ENCODE data around the gene WTIP. TPM values are rescaled to one million over a fixed set of nuclear protein-coding genes. Genes with fewer than 3 reads are reported as not detected.
A peak's percentile ranks its signal among the peaks of the same experiment; 100 is the strongest.

The WTIP gene
- 10 to 100 TPM; 14.1 to 22.1 (median 16.7) TPM for total RNA-seq

DNA sequence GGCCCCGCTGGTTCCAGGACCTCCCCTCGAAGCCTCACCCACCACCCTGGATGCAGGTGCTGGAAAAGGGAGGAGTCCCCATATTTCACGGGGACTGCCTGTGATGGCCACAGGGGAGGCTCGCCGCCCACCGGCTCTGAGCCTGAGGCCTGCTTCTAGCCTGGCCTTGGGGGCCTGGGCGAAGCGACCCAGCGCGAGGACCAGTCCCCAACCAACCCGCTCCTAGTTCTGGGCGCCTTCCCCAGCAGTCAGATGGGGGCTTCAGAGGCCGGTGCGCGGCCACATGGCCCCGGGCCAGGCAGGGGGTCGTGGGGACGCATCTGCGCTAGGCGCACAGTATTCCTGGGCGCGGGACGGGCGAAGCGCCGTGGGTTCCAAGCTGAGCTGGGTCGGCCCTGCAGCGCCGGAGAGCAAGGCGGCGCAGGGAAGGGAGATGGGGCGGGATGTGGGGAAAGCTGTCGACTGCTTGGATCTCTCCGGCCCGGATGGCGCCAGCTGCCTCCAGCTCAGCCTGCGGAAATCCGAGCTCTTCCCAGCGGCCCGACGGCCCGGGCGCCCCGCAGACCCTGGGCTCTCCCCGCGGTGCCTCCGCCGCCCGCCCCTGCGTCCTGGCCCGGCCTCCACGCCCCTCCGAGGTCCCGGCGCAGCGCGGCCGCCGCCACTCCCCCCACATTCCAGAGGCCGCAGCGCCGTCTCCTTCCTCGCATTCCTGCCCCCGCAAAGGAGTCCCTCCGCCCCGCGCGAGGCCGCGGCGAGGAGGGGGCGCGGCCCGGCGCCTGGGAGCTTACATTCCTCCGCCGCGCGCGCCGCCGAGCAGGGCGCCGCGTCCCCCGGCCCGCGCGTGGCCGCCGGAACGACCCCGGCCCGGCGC lies at the start of gene WTIP:
Gene WTIP, plus strand, starts transcription at position 788 of the 871 bp plus-strand sequence. CDS start 217 bp downstream, outside the sequence.
- 6 to 23% methylated on average over 12 to 25 of the region's 95 CpGs for WGBS, 2 donors
- Histone ChIP-seq H3K27me3 (no peaks in the 10 kb centered on the region), H3K4me3 (replicated peaks in 1 of 3) (peak within 1 kb of the TSS; percentile 20 to 46 (median 30)), H3K36me3 (no peaks in the 10 kb centered on the region), H3K9me3 (no peaks in the 10 kb centered on the region), H3K4me1 (peaks cover 11 to 16% of the 10 kb centered on the region in 2 donors), H3K27ac (peak within 1 kb of the TSS in 2 of 3 donors; percentile 53 to 62)
- peak; percentile 60 to 64 for DNase-seq
- no peak for TF ChIP-seq POLR2A (IDR thresholded peaks at IDR 0.05)
- TF ChIP-seq, protein P1, sequence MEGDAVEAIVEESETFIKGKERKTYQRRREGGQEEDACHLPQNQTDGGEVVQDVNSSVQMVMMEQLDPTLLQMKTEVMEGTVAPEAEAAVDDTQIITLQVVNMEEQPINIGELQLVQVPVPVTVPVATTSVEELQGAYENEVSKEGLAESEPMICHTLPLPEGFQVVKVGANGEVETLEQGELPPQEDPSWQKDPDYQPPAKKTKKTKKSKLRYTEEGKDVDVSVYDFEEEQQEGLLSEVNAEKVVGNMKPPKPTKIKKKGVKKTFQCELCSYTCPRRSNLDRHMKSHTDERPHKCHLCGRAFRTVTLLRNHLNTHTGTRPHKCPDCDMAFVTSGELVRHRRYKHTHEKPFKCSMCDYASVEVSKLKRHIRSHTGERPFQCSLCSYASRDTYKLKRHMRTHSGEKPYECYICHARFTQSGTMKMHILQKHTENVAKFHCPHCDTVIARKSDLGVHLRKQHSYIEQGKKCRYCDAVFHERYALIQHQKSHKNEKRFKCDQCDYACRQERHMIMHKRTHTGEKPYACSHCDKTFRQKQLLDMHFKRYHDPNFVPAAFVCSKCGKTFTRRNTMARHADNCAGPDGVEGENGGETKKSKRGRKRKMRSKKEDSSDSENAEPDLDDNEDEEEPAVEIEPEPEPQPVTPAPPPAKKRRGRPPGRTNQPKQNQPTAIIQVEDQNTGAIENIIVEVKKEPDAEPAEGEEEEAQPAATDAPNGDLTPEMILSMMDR (IDR thresholded peaks at IDR 0.05), result no peak
- intact Hi-C loops (cut with DNase I), result no loop called here

DNA sequence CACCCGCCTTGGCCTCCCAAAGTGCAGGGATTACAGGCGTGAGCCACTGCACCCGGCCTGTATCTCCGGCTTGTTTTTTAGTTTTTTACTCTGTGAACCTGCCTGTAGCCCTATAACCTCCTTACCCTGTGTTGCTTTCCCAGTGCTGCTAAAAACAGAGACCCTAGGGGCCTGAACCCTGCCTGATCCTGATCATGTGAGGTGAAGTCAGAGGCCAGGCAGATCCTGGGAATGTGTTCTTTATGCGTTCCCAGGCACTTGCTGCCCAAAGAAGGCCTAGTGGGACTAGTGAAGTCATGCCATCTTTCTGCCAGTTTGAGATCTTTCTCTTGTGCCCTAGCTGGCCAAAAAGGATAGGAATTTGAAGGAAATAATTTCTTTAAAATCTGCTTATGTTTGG lies 48.8 kb upstream of the WTIP start:
- no peak for DNase-seq
- no peak for TF ChIP-seq POLR2A (IDR thresholded peaks at IDR 0.05)
- TF ChIP-seq, protein P1 (IDR thresholded peaks at IDR 0.05), result no peak
- Histone ChIP-seq H3K9me3 (no peaks in the 10 kb centered on the region), H3K4me3 (replicated peaks in 1 of 3) (no peak overlapping the region), H3K27me3 (no peaks in the 10 kb centered on the region), H3K36me3 (peaks cover 0 to 35% of the 10 kb centered on the region in 2 donors), H3K27ac (peak overlapping the region in 1 of 3 donors; percentile 14), H3K4me1 (peaks cover 9% of the 10 kb centered on the region in 2 donors)
- 79 to 89% methylated on average over 5 of the region's 5 CpGs for WGBS, 2 donors
- intact Hi-C loops (cut with DNase I), result no loop called here

DNA sequence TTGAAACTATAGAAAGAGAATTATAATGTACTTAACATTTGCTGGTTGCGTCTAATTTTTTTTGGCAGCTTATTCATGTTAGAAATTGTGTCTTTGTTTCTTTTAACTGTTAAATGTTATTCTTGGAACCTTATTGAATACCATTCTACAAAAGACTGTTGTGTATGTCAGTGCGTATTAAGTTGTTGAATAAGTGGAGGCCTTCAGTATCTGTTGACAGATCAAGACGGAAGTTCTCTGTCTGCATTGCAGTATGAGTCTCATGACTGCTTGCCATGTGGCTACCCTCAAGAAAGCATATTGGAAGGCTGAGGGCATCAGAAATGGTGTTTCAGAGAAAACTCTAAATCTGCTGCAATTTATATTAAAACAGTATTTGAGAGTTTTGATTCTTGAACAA lies 44.8 kb upstream of the WTIP start:
- Histone ChIP-seq H3K36me3 (peaks cover 7 to 53% of the 10 kb centered on the region in 2 donors), H3K27ac (no peak overlapping the region), H3K9me3 (no peaks in the 10 kb centered on the region), H3K27me3 (no peaks in the 10 kb centered on the region), H3K4me3 (replicated peaks in 1 of 3) (no peak overlapping the region), H3K4me1 (no peaks in the 10 kb centered on the region)
- 83 to 86% methylated on average over 3 of the region's 3 CpGs for WGBS, 2 donors
- no peak for TF ChIP-seq POLR2A (IDR thresholded peaks at IDR 0.05)
- TF ChIP-seq, protein P1 (IDR thresholded peaks at IDR 0.05), result no peak
- no peak for DNase-seq
- intact Hi-C loops (cut with DNase I), result no loop called here

DNA sequence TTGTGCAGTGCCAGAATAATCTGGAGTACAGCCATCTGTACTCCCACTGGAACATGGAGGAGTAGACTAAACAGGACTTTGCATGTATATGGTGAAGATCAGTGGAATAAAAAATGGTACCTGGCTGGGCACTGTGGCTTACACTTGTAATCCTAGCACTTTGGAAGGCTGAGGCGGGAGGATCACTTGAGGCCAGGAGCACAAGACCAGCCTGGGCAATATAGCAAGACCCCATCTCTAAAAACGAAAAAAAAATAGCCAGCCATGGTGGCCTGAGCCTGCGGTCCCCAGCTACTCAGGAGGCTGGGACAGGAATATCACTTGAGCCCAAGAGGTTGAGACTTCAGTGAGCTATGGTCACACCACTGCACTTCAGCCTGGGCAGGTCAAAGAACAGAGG lies 33.4 kb upstream of the WTIP start:
- TF ChIP-seq, protein P1 (IDR thresholded peaks at IDR 0.05), result no peak
- no peak for TF ChIP-seq POLR2A (IDR thresholded peaks at IDR 0.05)
- intact Hi-C loops (cut with DNase I), result no loop called here
- WGBS, 2 donors, result 98 to 100% methylated on average over 3 of the region's 3 CpGs
- no peak for DNase-seq
- no peaks in the 10 kb centered on the region for H3K4me1 ChIP-seq
- no peaks in the 10 kb centered on the region for H3K9me3 ChIP-seq
- peaks cover 70 to 71% of the 10 kb centered on the region in 2 donors for H3K36me3 ChIP-seq
- H3K4me3 ChIP-seq (replicated peaks in 1 of 3), result no peak overlapping the region
- H3K27me3 ChIP-seq, result no peaks in the 10 kb centered on the region
- no peak overlapping the region for H3K27ac ChIP-seq

DNA sequence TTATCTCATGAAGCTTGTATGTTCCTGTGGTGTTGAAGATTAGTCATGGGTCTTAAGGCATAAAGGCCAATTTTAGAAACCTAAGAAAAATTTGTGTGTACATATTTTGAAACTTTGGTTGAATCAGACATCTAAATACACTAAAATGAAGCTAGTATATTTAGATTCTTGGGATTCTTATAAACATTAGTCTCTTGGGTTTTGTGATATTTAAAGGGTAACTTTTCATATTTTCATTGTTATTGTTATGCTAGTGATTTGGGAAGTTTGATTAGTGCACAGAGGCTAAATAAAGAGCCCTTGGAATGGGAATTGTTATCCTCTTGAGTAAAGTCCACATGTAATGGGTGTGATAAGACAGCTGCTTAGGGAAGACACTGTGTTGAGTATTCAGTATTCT lies 28.8 kb upstream of the WTIP start:
- intact Hi-C loops (cut with DNase I), result no loop called here
- no peak overlapping the region for H3K4me3 ChIP-seq (replicated peaks in 1 of 3)
- no peaks in the 10 kb centered on the region for H3K9me3 ChIP-seq
- H3K27ac ChIP-seq, result no peak overlapping the region
- H3K36me3 ChIP-seq, result peaks cover 37 to 59% of the 10 kb centered on the region in 2 donors
- TF ChIP-seq, protein P1 (IDR thresholded peaks at IDR 0.05), result no peak
- no peak for TF ChIP-seq POLR2A (IDR thresholded peaks at IDR 0.05)
- H3K27me3 ChIP-seq, result no peaks in the 10 kb centered on the region
- no peaks in the 10 kb centered on the region for H3K4me1 ChIP-seq
- no peak for DNase-seq

Data from thyroid gland (tissue), 4 donors.